ENCODE data around the gene BIRC6. TPM values are rescaled to one million over a fixed set of nuclear protein-coding genes. Genes with fewer than 3 reads are reported as not detected.

Gene BIRC6
- total and polyA plus RNA-seq, 8 donors: 12.4 to 58.3 (median 46.7) TPM

DNA sequence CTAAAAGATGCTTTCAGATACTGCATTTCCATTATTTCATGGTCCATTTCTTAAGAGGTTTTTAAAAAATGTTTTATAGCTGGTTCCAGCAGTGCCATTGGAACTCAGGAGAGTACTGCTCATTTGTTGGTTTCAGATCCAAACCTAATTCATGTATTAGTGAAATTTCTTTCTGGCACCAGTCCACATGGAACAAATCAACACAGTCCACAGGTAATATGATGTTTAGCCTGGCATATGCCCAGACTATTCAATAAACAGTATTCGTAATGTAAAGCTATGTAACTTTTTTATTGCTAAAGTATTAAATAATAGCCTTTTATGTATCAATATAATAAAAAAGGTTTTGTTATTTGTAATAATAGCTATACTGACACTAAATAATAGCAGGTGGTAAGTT, 134.5 kb downstream of the BIRC6 start:
- intact Hi-C loops (cut with DNase I): no loop called here
- FAIRE-seq (no peak), ATAC-seq (no peak), DNase-seq (no peak)
- no peaks in the 10 kb centered on the region for H3K27me3 ChIP-seq
- TF ChIP-seq, protein P1, sequence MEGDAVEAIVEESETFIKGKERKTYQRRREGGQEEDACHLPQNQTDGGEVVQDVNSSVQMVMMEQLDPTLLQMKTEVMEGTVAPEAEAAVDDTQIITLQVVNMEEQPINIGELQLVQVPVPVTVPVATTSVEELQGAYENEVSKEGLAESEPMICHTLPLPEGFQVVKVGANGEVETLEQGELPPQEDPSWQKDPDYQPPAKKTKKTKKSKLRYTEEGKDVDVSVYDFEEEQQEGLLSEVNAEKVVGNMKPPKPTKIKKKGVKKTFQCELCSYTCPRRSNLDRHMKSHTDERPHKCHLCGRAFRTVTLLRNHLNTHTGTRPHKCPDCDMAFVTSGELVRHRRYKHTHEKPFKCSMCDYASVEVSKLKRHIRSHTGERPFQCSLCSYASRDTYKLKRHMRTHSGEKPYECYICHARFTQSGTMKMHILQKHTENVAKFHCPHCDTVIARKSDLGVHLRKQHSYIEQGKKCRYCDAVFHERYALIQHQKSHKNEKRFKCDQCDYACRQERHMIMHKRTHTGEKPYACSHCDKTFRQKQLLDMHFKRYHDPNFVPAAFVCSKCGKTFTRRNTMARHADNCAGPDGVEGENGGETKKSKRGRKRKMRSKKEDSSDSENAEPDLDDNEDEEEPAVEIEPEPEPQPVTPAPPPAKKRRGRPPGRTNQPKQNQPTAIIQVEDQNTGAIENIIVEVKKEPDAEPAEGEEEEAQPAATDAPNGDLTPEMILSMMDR (IDR thresholded peaks at IDR 0.05): no peak
- no peaks in the 10 kb centered on the region for H3K4me1 ChIP-seq
- H3K9me3 ChIP-seq: no peaks in the 10 kb centered on the region
- H3K36me3 ChIP-seq: peaks cover 0 to 24% (median 8%) of the 10 kb centered on the region in 3 donors
- 43 to 46% methylated on average over 1 of the region's 1 CpG for WGBS, 2 donors
- no peak overlapping the region for H3K27ac ChIP-seq
- no peak overlapping the region for H3K4me3 ChIP-seq

DNA sequence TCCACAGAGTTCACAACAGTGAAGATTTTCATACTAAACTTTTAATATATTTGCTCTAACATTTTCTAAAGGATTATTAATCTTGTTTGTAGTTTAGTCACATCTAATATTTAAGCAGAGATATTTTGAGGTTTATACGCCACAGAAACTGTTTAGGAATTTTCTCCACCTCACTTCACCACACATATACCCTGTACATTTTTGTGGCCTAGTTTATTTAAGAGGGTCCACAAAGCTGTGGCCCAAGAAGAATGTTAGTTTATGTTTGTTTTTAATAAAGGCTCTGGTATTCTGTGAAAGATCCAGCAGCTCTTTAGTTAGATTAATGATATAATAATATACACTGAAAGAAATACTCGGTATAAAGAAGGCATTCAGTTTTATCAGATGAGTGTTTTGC, 138.3 kb downstream of the BIRC6 start:
- Histone ChIP-seq H3K4me1 (no peaks in the 10 kb centered on the region), H3K27me3 (no peaks in the 10 kb centered on the region), H3K27ac (no peak overlapping the region), H3K36me3 (peaks cover 0 to 28% (median 0%) of the 10 kb centered on the region in 3 donors), H3K4me3 (no peak overlapping the region), H3K9me3 (no peaks in the 10 kb centered on the region)
- ATAC-seq (no peak), DNase-seq (no peak), FAIRE-seq (no peak)
- TF ChIP-seq, protein P1 (IDR thresholded peaks at IDR 0.05): no peak
- WGBS, 2 donors: 67 to 73% methylated on average over 2 of the region's 2 CpGs
- intact Hi-C loops (cut with DNase I): no loop called here

DNA sequence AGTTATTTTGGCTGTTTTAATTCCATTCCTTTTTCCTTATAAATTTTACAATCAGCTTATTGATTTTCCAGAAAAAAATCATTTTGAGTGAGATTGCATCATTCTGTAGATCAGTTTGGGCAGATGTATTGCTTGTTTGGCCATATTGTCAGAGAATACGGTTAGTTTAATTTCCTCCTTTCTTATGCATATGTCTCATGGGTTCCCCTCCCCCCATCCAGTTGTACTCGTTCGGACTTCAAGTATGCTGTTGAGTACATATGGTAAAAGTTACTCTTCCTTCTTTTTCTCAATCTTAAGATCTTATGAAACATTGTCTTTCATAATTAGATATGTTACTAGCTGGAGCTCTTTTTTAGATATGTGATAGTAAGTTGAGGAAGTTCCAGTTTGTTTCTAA, 139.8 kb downstream of the BIRC6 start:
- Histone ChIP-seq H3K4me1 (no peaks in the 10 kb centered on the region), H3K27me3 (no peaks in the 10 kb centered on the region), H3K9me3 (no peaks in the 10 kb centered on the region), H3K27ac (no peak overlapping the region), H3K36me3 (peaks cover 0 to 35% (median 0%) of the 10 kb centered on the region in 3 donors), H3K4me3 (no peak overlapping the region)
- 89 to 92% methylated on average over 3 of the region's 3 CpGs for WGBS, 2 donors
- TF ChIP-seq, protein P1 (IDR thresholded peaks at IDR 0.05): no peak
- no peak for ATAC-seq
- DNase-seq: no peak
- FAIRE-seq: no peak
- intact Hi-C loops (cut with DNase I): no loop called here

DNA sequence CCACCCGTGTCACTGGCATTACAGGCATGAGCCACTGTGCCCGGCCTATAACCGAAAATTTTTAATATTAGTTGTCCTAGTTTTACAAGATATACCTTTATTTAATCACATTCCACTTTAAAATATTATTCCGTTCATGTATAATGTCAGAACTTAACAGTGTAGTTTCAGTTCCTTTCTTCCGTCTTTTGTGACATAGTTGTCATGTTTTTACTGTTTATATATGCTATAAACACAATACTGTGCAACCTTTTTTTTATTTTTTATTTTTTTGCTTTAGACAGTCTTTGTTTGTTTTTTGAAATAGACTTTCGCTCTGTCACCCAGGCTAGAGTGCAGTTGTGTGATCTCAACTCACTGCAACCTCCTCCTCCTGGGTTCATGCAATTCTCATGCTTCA, 141.5 kb downstream of the BIRC6 start:
- no peak for ATAC-seq
- WGBS, 2 donors: 94 to 100% methylated on average over 6 of the region's 6 CpGs
- Histone ChIP-seq H3K9me3 (no peaks in the 10 kb centered on the region), H3K27ac (no peak overlapping the region), H3K27me3 (no peaks in the 10 kb centered on the region), H3K36me3 (peaks cover 0 to 50% (median 0%) of the 10 kb centered on the region in 3 donors), H3K4me3 (no peak overlapping the region), H3K4me1 (no peaks in the 10 kb centered on the region)
- TF ChIP-seq, protein P1 (IDR thresholded peaks at IDR 0.05): no peak
- intact Hi-C loops (cut with DNase I): no loop called here
- no peak for FAIRE-seq
- no peak for DNase-seq

DNA sequence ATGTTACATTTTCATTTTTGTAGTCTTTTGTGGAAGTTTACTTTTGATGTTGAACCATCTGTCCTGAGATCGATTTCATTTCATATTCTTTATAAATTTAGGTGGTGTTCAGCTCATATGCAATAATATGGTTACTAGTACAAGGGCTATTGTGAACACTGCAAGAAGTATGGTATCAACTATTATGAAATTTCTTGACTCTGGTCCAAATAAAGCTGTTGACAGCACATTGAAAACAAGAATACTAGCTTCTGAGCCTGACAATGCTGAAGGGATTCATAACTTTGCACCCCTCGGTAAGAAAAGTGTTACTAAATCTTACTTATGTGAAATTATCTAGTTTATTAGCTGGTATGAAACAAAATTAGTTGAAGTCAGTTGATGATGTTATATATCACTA, 146.1 kb downstream of the BIRC6 start:
- Histone ChIP-seq H3K4me1 (no peaks in the 10 kb centered on the region), H3K27ac (no peak overlapping the region), H3K4me3 (no peak overlapping the region), H3K9me3 (no peaks in the 10 kb centered on the region), H3K27me3 (no peaks in the 10 kb centered on the region), H3K36me3 (peaks cover 0 to 57% (median 0%) of the 10 kb centered on the region in 3 donors)
- FAIRE-seq (no peak), DNase-seq (no peak), ATAC-seq (no peak)
- intact Hi-C loops (cut with DNase I): no loop called here
- WGBS, 2 donors: 96 to 98% methylated on average over 2 of the region's 2 CpGs
- TF ChIP-seq, protein P1 (IDR thresholded peaks at IDR 0.05): no peak
